Mucosa of descending colon (tissue), 3 donors: ENCODE data around the gene ST6GALNAC6. TPM values are rescaled to one million over a fixed set of nuclear protein-coding genes. Genes with fewer than 3 reads are reported as not detected.

Source experiments
- ATAC-seq: fragments of 200-7000 bp; cut with Tn5 transposase; one replicate; pipeline ENCODE4 v1.9.1; 2020; ENCODE audit warnings: mild to moderate bottlenecking, moderate library complexity
- DNase-seq, 3 donors: peaks; one replicate each; pipeline ENCODE4 v3.0.0-alpha.2; 2020
- H3K36me3 ChIP-seq: fragments of 200-600 bp; one replicate; pipeline ENCODE4 v1.8.0; 2021; ENCODE audit warnings: low read depth, mild to moderate bottlenecking
- H3K4me1 ChIP-seq: fragments of 200-600 bp; one replicate; pipeline ENCODE4 v1.8.0; 2021; ENCODE audit warnings: low read depth, mild to moderate bottlenecking
- H3K4me3 ChIP-seq: fragments of 200-600 bp; one replicate; pipeline ENCODE4 v1.8.0; 2021; ENCODE audit warnings: mild to moderate bottlenecking
- H3K9me3 ChIP-seq: fragments of 200-600 bp; one replicate; pipeline ENCODE4 v1.8.0; 2021; ENCODE audit warnings: mild to moderate bottlenecking
- intact Hi-C, 2 donors: fragments of 100-400 bp; cut with DNase I in 1 of 2; cut with micrococcal nuclease in 1 of 2; formaldehyde crosslinking; loops; one replicate each; pipeline versions ENCODE4 v1.11.0 to v1.11.1; 2022; cut with DNase I, micrococcal nuclease
- long read RNA-seq, 2 donors: library from polyadenylated mRNA; unstranded; transcript quantifications; one replicate each; pipeline ENCODE4 v2.0.0, GENCODE V29; 2019 to 2021
- total RNA-seq, 3 donors: library from RNA; stranded (reverse); fragmentation: NEBNext Ultra II Directional in 2 of 3; extraction: Animal tissue kit (Norgen Biotek cat#: 25700) in 2 of 3; gene quantifications; one replicate each; pipeline versions ENCODE4 v1.2.1 to v1.2.4, GENCODE V29; 2021 to 2023
- TF ChIP-seq, protein P1 (sequence below): fragments of 200-600 bp; IDR thresholded peaks from one replicate; pipeline ENCODE4 v1.8.0; 2022; ENCODE audit warnings: antibody characterized with exemption, mild to moderate bottlenecking
- donor health status: DM: no; HTN: no; CAD: no; lungs with moderate emphysema.
- donor health status: DM: no; HTN: no; CAD: no.
- donor health status: DM: no; HTN: yes; CAD: no.

The ST6GALNAC6 gene, protein sequence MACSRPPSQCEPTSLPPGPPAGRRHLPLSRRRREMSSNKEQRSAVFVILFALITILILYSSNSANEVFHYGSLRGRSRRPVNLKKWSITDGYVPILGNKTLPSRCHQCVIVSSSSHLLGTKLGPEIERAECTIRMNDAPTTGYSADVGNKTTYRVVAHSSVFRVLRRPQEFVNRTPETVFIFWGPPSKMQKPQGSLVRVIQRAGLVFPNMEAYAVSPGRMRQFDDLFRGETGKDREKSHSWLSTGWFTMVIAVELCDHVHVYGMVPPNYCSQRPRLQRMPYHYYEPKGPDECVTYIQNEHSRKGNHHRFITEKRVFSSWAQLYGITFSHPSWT
- 100 to 1,000 TPM; 121 to 266 (median 175) TPM for total RNA-seq
- long read RNA-seq, donor 1, transcript ST6GALNAC6-205 (7 exons, 2,460 nt) = minor isoform, 25 of 224 reads
- long read RNA-seq, donor 1, transcript ST6GALNAC6-204 (6 exons, 2,406 nt) = minor isoform, 60 of 224 reads
- long read RNA-seq, donor 1, transcript ST6GALNAC6-212 (7 exons, 2,357 nt) = minor isoform, 9 of 224 reads
- long read RNA-seq, donor 1, transcript ST6GALNAC6-216 (6 exons, 2,396 nt) = major isoform, 75 of 224 reads
- long read RNA-seq, donor 1, partial matches to known transcripts = 13 of 224 reads
- long read RNA-seq, donor 1, other reads (novel, unspliced or antisense) = 35 of 224 reads
- long read RNA-seq, donor 2, transcript ST6GALNAC6-216 (6 exons, 2,396 nt) = major isoform, 120 of 152 reads
- long read RNA-seq, donor 2, partial matches to known transcripts = 0 of 152 reads
- long read RNA-seq, donor 2, other reads (novel, unspliced or antisense) = 24 of 152 reads

DNA sequence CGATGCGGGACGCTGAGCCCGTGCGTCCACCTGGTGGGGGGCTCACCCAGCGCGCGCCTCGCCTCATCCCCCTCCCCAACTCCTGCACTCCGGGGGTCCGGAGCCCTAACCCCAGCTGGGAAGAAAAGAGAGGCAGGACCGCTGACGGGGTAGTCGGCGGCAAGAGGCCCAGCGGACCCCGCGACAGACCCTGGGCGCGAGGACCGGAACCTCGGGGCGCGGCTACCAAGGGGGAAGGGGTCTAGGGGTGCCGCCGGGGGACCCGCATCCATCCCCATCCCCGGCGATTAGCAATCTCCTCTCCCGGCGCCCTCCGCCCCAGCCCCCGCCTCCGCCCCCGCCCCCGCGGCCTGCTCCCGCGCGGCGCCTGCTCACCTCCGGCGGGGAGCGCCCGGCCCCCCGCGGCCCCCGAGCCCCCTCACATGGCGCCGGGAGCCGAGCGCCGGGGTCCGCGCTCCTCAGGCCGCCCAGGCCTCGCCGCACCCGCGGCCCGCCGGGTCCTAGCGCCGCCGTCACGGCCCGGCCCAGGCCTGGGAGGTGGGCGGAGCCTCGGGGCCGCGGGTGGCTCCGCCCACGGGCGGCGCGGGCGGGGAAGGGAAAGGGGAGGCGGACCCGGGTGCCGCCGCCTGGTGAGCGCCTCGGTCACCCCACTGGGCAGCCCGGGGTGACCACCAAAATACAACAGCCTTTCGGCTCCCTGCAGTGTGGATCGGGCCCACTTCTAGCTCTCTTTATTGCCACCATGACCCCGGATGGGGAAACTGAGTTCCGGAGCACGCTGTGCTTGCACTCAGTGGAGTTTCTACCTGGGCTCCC, at the start of gene ST6GALNAC6:
ST6GALNAC6 (minus strand) TSS at position 476 of the 816 bp plus-strand sequence. CDS start 1,622 bp downstream, outside the sequence.
- TF ChIP-seq, protein P1, sequence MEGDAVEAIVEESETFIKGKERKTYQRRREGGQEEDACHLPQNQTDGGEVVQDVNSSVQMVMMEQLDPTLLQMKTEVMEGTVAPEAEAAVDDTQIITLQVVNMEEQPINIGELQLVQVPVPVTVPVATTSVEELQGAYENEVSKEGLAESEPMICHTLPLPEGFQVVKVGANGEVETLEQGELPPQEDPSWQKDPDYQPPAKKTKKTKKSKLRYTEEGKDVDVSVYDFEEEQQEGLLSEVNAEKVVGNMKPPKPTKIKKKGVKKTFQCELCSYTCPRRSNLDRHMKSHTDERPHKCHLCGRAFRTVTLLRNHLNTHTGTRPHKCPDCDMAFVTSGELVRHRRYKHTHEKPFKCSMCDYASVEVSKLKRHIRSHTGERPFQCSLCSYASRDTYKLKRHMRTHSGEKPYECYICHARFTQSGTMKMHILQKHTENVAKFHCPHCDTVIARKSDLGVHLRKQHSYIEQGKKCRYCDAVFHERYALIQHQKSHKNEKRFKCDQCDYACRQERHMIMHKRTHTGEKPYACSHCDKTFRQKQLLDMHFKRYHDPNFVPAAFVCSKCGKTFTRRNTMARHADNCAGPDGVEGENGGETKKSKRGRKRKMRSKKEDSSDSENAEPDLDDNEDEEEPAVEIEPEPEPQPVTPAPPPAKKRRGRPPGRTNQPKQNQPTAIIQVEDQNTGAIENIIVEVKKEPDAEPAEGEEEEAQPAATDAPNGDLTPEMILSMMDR = no peak
- H3K9me3 ChIP-seq = no peaks in the 10 kb centered on the region
- intact Hi-C loops = no loop called here
- ATAC-seq (peak; percentile 77), DNase-seq (peak; percentile 78 to 87 (median 79))
- peaks cover 52% of the 10 kb centered on the region for H3K4me1 ChIP-seq
- H3K4me3 ChIP-seq = peak within 1 kb of the TSS; percentile 75
- peaks cover 8% of the 10 kb centered on the region for H3K36me3 ChIP-seq

DNA sequence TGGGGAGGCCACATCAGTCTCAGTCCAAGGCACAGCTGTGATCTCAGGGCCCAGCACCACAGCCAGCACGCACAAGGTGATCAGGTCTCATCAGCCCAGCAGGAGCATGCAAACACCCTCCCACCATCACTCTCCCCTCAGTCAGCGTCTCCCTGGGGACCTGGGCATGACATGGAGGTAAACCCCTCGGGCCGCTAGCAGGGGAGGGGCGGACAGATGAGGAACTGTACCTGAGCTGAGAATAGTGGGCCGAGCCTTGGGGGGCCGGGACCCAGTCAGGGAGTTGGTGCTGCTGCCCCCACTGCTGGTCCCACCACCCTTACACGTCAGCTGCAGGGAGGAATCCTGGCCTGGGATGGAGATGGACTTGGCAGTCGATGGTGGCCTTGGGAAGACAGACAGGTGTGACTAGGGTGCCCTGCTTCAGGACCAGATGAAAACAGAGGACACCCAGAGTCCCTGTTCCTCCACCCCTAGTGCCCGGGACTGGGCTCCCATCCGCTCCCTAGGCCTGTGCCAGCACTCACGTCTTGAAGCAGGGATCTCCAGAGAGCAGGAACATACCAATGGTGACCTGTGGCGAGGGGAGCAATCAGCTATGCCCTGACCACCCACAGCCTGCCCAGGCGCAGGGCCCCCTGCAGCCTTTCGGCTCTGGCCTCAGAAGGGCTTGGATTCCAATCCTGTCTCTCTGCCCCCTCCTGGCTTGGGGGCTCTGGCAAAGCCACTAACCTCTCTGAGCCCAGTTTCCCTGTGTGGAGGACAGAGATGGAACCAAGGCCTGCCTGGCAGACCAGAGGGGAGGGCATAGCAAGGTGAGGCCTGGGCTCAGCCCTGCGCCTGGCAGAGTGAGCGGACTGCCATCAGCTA, 48.7 kb upstream of the ST6GALNAC6 start:
- no peaks in the 10 kb centered on the region for H3K9me3 ChIP-seq
- H3K4me3 ChIP-seq = no peak overlapping the region
- ATAC-seq = no peak
- TF ChIP-seq, protein P1 = no peak
- peaks cover 10% of the 10 kb centered on the region for H3K4me1 ChIP-seq
- H3K36me3 ChIP-seq = peaks cover 5% of the 10 kb centered on the region
- no peak for DNase-seq
- intact Hi-C loops = loop anchor here in 1 of 2 donors (10.0 kb wide), 1 partner anchor 167 kb away; no protein-coding TSS in a partner anchor

DNA sequence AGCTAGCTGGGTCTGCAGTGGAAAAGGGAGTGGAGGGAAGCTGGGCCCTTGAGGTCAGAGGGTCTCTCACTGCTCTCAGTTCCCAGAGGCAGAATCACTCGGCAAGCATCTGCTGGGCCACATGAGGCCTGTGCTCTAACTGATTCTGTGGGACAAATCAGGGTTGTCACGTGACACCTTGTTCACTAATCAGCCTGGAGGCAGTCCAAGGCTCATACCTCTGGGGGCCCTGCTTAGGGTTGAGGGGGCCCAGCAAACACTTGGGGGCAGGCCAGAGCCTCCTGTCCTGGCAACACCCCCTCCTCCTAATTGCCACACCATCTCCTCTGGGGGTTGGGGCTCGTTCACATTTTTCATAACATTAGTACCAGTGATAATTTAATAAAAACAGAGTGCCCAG, 47.3 kb upstream of the ST6GALNAC6 start:
- Histone ChIP-seq H3K4me3 (no peak overlapping the region), H3K36me3 (peaks cover 5% of the 10 kb centered on the region), H3K4me1 (peaks cover 3% of the 10 kb centered on the region), H3K9me3 (no peaks in the 10 kb centered on the region)
- ATAC-seq (no peak), DNase-seq (peak in 1 of 3 donors; percentile 25)
- intact Hi-C loops = loop anchor here in 1 of 2 donors (10.0 kb wide), 1 partner anchor 168 kb away; no protein-coding TSS in a partner anchor
- TF ChIP-seq, protein P1 = no peak

DNA sequence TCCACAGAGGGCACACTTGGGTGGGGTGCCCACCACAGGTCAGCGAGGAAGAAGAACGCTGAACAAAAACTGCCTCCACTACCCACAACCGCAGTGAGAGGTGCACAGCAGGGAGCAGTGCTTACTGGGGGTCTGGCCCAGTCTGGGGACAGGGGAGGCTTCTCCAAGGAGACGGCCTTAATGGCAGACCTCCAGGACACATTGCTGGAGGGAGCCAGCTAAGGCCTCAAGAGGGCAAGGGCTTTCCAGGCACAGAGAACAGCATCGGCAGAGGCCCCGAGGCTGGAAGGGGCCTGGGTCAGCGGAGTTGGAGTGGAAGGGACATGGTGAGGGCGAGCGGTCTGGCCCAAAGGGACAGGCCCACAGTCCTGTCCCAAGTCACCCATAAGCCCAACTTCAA, 46.5 kb upstream of the ST6GALNAC6 start:
- Histone ChIP-seq H3K9me3 (no peaks in the 10 kb centered on the region), H3K4me1 (peaks cover 3% of the 10 kb centered on the region), H3K4me3 (no peak overlapping the region), H3K36me3 (peaks cover 5% of the 10 kb centered on the region)
- DNase-seq = peak in 1 of 3 donors; percentile 40
- intact Hi-C loops = loop anchor here in 1 of 2 donors (10.0 kb wide), 1 partner anchor 169 kb away; no protein-coding TSS in a partner anchor
- TF ChIP-seq, protein P1 = no peak
- ATAC-seq = no peak
